Activated CD8-positive, alpha-beta memory T cell treated with anti-CD3 and anti-CD28 coated beads, Interleukin-2, amount 50 U/mL, for 1 hour (primary cell): ENCODE measurements around the gene PIK3R2.
"Not testable (repeated sequence)": the region's sequence is repeated elsewhere in the genome, so short reads cannot be mapped to it uniquely, and the experiment has no call there.

ENCODE experiments used
- DNase-seq: peaks from one replicate; pipeline ENCODE4 v3.0.0-alpha.2; 2020; ENCODE audit errors: extremely low read depth

The PIK3R2 gene

DNA sequence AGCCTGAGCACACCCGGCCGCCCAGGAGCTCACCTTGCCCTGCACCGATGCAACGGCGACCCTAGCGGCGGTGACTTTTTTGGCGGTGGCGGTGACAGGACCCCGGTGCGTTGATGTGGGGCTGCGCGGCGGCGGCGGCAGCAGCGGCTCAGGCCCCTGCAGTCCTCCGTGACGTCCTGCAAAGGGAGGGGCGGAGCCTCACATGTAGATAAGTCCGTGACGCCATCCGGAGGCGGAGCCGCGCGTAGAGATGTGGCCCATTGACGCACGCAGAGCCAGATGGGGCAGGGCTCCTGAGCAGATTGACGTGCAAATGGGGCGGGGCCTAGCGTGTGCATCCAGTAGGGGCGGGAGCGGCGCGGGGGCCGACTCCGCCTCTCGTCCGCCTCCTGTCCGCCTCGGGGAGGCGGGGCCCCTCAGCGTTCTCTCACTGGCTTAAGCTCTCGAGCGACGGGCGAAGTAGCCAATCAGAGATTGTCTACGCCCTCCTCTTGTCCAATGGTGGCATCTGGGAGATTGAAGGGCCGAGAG is 51.0 kb downstream of the PIK3R2 start, which contains the start of gene RAB3A:
Gene RAB3A, minus strand, starts transcription at position 180 of the 531 bp plus-strand sequence. CDS start 1,302 bp downstream, outside the sequence.
- peak; percentile 99 for DNase-seq

DNA sequence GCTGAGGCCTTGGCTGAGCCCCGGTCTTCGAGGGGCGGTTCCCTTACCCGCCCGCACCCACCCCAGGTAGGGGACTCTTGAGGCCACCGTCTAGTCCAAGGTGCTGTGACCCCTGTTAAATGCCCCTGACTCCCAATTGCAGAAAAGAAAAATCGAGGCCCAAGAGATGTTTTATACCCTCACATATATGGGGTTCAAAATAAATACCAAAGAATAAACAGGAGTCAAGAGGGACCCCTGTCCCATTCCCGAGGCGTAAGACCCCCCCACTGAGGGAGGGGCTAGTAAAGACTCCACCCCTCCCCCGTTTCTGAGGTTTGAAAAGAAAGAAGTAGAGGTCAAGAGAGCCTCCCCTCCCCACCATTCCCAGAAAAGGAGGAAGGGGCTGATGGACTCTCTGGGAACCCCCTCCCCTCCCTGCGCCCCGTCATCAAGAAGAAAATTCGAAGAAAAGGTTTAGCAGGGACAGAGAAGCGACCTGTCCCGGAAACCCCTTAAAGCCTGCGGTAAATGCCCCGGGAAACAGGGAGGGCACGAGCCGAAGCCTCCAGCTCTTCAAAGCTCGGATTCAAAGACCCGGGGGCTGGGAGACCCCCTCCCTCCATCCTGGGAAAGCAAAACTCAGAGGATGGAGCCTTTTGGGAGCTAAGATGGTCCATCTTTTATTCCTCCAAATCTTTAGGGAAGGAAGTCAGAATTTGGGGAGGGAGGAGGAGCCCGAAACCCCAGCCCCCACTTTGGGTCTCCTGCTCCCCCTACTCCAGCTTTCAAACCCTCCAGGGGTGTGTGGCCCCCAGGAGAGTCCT is 51.6 kb downstream of the PIK3R2 start:
- DNase-seq, result no peak

DNA sequence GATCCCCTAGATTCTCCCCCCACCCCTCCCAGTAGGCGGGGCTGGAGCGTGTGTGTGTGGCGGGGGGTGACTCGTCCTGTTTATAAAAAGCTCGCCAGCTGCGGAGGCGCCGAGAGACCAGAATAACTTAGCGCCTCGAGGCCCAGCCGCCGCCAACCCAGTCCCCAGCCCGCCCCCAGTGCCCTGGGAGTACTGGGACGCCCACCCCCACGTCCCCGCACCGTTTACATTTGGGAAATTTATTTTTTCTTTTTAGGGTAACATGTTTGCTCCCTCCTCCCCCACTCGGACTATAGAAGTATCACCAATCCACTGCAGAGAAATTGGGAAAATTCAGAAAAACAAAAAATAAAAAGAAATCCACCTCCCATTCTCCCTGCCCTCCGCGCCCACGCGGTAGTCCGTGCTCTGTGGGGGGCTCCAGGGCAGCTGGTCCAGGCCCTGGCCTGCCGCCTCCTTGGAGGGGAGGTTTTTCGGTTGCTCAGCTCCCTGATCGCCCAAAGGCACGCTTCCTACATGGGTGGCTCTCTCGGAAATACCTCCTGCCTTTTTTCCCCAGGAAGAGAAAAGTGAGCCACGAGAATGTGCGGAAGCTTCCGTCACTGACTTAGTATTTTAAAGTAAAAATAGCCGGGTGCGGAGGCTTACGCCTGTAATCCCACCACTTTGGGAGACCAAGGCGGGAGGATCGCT is 52.4 kb downstream of the PIK3R2 start:
- DNase-seq, result no peak

DNA sequence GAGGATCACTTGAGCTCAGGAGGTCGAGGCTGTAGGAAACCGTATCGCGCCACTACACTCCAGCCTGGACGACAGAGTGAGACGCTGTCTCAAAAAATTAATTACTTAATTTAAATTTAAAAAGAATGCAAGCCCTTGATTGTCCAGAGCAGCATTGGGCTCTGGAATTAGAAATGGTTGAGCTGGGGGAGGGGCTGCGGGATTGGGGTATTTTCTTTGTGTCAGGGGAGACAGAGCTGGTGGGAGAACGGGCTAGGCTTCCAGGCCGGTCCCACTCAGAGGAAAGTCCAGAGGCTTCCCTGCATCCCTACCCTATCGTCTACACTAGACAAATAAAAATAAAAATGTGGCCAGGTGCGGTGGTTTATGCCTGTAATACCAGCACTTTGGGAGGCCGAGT is 53.1 kb downstream of the PIK3R2 start:
- DNase-seq, result no peak

DNA sequence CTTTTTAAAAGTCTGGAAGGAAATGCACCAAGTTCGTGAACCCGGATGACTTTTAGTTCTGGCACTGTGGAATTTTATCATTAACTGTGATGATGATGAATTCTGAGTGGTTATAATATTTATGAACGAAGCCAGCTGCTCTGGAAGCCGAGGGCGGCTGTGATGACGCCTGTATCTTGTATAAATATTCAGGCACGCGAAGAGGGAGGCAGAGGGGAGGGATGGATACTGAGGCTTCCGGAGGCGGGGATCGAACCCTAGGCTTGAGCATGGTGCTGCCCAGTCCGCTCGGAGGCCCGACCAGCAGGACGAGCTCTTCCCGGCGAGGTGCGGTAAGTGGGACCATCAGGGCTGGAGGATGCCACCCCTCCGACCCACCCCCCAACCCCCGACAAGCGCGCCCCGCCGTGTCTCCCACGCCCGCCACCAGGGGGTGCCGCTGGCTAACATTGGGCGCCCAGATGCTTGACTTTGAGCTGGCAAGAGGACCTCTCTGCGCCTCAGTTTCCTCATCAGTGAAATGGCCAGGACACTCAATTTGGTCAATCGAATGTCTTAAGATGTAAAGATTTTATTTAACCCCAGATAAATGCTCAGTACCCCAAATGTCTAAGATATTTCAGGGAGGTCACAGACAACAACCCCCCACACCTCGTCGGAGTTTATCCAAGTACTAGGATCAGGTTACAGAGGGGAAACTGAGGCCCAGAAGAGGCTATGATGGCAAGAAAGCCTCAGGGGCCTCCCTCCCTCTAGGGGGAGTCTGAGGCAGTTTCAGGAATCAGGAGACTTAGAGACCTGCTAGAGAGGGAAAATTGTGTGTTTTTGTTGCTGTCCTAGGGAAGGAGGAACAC is 55.4 kb downstream of the PIK3R2 start:
- DNase-seq, result no peak

DNA sequence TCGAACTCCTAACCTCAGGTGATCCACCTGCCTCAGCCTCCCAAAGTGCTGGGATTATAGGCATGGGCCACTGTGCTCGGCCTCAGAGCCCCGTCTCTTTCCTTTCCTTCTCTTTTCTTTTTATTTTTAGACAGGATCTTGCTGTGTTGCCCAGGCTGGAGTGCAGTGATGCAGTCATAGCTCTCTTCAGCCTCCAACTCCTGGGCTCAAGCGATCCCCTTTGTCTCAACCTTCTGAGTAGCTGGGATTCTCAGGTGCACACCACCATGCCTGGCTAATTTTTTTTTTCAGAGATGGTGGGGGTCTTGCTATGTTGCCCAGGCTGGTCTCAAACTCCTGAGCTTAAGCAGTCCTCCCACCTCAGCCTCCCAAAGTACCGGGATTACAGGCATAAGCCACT is 56.9 kb downstream of the PIK3R2 start:
- DNase-seq, result not testable (repeated sequence)

- no peak for DNase-seq
Measured at GRCh38 chr19:18211683-18212082, 58.7 kb downstream of the PIK3R2 start.

- no peak for DNase-seq
Measured at GRCh38 chr19:18214779-18215433, 61.9 kb downstream of the PIK3R2 start.

GRCh38 chr19:18216789-18217188 is 63.8 kb downstream of the PIK3R2 start:
- DNase-seq, result no peak

DNA sequence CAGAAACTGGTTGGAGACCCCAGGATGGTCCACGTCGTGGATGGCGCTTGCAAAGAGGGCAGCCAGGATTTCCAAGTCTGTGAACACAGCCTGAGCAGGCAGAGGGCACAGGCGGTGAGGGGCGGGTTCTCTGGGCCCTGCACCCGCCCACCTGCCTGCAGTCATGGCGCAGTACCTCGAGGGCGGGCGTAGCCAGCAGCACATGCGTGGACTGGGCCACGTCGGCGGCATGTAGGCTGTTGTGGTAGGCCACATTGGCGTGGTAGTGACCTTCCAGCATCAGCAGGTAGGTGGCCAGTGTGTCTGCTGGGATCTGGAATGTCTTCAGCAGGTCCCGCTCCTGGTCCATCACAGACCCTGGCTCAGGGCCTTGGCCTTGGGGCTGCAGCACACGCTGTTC is 65.2 kb downstream of the PIK3R2 start:
- DNase-seq, result no peak

DNA sequence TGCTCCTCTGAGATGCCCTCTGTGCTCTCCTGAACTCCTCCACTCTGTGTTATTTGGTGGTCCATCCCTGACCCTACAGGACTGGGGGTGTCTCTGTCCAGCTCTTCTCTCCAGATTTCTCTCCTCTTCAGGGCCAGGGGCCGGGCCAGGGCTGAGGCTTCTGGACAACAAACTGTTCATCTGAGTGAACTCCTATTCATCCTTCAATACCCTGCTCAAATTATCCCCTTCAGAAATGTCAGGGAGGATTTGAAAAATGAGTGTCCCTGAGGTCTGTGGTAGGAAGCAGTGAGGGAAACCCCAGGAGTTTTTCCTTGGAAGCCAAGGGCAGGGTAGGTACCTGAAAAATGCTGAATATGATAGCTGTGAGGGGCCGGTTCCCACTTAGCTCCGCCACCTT is 65.6 kb downstream of the PIK3R2 start:
- no peak for DNase-seq
